CD4-positive, alpha-beta T cell treated with Interferon alpha-2 for 1 hour (primary cell): Measurements from ENCODE around the gene ZBP1.

Experiments
- DNase-seq, 2 donors: peaks; one replicate each; pipeline ENCODE4 v3.0.0-alpha.2; 2020 to 2022

ZBP1 gene

DNA sequence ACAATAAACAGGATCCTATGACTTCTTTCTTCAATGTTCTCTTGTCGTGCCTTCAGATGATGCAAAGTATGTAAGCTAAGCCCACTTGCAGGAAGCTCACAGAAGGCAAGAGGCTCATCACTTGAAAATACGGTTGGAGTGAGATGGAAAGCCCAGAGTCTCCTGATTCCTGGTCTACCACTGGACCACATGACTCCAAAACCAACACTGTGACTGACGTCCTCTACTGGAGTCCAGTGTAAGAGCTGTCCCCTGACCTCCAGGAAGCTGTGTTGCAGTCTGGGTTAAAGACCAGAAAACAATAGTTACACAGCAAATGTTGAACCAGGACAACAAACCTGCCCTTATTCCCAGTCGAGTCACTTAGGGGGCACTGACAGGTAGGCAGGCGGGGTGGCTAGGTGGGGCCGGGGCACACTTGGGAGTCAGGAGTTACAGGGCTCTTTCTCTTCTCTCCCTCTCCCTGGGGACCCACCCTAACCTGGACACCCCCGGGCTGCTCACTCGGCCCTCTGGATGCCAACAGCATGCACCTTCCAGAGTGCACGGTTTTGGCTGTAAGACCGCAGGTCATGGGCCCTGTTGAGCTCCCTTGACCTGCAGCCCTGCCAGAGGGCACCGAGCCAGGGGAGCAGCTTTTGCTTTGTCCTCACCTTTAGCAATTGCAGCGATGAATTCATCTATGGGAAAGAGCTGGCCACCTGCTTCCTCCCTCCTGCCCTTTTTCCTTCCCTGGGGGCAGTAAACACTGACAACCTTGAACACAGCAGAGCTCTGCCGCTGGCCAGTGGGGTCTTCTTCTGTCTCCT lies 51.9 kb downstream of the ZBP1 start:
- DNase-seq = no peak

DNA sequence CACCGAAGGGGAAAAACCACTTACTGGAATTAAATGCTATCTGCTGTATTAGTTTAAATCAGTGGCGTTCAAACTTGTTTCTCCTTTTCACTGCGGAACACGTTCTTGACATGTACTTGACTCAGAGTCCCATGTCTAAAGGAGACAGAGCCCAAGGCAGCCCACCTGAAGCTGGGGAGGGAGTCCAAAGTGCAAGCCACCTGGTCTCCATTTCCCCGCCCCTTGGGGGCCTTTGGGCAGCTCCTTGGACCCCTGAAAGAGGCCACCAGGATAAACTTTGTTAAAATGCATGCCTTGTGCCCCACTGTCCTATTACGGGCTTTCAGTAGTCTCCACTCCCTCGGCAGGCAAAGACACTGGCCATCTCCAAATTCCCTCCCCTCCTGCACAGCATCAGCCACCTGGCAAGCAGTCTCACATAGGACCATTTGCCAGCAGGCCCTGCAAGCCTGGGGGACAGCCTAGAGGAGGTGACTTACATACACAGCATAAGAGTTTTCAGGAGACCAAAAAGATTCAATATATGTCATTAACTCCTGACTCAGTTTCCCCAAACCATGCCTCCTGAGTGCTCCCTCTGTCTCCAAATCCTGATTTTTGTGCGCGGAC lies 52.7 kb downstream of the ZBP1 start:
- no peak for DNase-seq

DNA sequence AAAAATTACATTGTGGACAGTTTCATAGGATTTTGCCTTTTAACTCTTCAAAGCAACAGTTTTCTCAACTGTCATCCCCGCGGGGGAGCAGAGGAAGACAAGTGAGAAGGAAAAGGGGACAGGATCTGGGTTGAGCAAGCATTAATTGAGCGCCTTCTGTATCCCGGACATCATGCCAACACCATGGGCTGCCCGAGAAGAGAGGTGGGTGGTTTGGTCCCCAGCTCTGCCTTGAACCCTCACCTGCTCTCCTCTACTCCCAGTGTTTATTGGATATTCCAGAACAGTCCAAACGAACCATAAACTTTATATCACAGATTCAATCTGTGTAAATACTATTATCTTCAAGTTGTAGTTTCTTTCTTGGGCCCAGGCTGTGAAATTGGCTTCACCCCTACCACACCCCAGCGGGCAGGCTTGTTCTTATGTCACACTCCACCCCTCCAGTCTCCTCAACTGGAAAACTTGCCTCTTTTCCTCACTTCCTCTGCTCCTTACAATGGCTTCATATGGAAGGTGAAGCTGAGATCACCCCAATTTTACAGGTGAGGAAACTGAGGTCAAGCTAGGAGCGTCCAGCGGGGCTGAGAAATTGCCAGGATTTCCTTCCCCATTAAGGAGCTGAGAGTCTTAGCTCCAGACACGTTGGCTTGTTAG lies 53.3 kb downstream of the ZBP1 start:
- DNase-seq = no peak

GRCh38 chr20:57566399-57566798 lies 53.8 kb downstream of the ZBP1 start:
- no peak for DNase-seq

- no peak for DNase-seq
Observed at GRCh38 chr20:57564951-57565642, 55.1 kb downstream of the ZBP1 start.

DNA sequence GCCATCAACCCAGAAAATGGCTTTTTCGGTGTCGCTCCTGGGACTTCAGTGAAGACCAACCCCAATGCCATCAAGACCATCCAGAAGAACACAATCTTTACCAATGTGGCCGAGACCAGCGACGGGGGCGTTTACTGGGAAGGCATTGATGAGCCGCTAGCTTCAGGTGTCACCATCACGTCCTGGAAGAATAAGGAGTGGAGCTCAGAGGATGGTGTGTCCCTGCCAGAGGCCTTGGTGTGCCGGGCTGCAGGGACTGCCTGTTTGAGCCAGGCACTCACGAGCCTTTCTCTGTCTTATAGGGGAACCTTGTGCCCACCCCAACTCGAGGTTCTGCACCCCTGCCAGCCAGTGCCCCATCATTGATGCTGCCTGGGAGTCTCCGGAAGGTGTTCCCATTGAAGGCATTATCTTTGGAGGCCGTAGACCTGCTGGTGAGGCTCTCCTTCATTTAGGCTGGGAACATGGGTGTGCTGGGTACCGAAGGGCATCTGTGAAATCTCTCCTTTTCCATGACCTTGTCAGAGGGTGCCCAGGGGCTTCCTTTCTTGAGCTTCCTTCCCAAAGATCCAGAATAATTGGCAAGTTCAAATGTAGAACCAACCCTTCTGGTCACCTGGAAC lies 55.9 kb downstream of the ZBP1 start:
- no peak for DNase-seq

DNA sequence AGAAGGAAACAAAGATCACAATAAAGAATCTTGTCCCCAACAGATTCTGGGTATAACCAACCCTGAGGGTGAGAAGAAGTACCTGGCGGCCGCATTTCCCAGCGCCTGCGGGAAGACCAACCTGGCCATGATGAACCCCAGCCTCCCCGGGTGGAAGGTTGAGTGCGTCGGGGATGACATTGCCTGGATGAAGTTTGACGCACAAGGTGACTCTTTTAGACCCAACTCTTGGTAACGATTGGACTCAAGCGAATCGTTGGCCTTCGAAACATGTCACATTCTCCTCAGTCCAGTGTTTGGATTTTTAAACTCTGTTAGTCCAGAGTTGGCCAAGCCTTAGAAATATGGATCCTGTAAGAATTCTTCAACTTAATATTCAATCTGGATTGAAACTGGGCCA lies 56.7 kb downstream of the ZBP1 start:
- DNase-seq = no peak

DNA sequence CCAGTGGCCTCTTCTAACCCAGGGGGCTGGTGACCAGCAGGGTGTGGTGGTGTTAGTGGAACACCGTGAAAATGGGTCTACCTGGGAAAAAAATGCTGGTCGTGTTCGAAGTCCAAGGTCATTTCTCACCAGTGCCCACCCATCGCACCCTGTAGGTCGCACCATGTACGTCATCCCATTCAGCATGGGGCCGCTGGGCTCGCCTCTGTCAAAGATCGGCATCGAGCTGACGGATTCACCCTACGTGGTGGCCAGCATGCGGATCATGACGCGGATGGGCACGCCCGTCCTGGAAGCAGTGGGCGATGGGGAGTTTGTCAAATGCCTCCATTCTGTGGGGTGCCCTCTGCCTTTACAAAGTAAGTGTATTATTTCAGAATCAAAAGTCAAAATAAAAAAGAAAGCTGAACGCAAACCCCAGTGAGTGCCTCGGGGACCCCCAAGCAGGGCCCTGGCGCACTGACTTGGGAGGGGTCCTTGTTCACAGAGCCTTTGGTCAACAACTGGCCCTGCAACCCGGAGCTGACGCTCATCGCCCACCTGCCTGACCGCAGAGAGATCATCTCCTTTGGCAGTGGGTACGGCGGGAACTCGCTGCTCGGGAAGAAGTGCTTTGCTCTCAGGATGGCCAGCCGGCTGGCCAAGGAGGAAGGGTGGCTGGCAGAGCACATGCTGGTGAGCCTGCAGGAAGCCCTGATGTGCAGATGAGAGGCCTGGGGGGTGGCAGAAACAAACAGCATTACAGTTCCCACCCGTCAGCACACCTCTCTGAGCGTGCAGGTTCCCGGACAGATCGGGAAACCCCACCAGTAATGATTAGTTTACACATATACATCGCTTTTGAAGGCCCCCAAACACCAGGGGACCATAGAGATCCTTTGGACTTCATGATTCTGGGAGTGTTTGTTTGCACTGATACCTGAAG lies 57.4 kb downstream of the ZBP1 start:
- no peak for DNase-seq

DNA sequence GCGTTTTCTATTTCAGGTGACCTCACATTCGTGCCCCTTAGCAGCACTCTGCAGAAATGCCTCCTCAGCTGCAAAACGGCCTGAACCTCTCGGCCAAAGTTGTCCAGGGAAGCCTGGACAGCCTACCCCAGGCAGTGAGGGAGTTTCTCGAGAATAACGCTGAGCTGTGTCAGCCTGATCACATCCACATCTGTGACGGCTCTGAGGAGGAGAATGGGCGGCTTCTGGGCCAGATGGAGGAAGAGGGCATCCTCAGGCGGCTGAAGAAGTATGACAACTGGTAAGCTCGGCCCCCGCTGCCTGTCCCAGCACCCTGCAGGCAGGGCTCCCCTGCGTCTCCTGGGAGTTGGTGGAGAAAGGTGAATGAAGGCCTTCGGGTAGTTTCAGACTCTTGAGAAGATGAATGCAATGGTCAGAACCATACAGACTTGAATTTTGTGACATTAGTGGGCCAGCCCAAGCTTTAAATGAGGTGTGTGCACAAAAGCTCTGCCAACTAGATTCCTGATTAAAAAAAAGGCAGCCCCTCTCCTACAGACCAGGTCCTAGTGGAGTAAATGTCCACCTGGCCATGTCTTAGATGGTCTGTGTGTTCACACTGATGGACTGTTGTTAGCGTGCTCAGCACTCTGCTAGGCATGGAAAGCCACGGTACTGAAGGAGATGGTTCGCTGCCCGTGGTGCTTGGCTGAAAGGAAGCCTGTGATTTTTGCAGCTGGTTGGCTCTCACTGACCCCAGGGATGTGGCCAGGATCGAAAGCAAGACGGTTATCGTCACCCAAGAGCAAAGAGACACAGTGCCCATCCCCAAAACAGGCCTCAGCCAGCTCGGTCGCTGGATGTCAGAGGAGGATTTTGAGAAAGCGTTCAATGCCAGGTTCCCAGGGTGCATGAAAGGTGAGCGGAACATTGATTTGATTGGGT lies 58.6 kb downstream of the ZBP1 start:
- DNase-seq = no peak

DNA sequence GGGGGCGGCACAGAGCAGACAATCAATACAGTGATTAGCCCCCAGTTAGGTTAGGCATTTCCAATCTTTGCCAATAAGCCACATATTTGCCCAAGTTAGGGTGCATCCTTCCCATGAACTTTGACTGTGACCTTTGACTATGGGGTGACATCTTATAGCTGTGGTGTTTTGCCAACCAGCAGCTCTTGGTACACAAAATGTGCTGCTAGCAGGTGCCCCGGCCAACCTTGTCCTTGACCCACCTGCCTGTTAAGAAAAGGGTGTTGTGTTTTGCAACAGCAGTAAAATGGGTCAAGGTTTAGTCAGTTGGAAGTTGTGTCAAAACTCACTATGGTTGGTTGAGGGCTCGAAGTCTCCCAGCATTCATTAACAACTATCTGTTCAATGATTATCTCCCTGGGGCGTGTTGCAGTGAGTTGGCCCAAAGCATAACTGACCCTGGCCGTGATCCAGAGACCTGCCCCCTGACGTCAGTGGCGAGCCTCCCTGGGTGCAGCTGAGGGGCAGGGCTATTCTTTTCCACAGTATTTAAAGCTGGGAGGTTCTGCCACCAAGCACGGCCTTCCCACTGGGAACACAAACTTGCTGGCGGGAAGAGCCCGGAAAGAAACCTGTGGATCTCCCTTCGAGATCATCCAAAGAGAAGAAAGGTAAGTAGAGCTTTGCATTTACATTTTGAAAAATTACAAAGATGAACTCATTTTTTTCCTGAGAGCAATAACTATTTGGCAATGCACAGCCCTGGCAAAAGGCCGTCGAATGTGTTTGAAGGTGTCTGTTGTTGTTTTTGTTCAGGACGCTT lies 59.5 kb downstream of the ZBP1 start, which contains the start of gene PCK1:
PCK1 (plus strand) TSS at position 557 of the 802 bp plus-strand sequence. CDS start 302 bp downstream, outside the sequence.
- DNase-seq = no peak

DNA sequence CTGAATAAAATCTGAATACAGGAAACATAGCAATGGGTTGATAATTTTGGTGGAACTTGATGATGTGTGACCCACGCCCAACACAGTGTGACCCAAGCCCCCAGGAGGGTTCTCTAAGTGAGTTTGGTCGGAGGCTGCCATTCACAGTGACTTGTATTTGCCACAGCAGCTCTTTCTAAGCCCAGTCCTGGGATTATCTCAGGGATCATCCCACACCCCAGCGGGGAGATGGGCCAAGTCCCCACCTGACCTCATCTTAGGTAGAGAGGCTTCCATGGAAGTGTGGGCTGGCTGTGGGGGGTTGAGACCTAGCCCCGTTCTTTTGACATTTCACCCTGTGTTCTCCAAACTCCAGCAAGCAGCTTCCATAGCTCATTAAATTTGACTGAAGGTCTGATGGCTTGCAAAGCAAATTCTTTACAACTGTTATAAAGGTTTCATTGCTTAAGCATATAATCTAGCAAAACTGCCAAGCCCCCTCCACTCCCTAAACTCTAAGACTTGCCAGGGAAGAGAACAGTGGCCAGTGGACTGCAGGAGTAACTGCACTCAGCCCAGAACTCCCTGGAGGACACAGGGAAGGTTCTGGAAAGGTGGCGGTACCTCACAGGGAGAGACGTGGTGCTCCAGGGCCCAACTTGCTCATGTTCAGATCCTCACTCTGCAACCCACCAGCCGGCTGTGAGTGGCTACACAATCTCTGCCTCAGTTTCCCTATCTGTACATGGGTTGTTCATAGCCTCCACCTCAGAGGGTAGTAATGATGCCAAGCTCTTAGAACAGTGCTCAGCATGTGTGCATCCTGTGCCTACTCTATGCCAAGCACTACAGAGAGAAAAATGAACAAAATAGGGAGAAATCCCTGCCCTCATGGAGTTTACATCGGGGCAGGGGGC lies 60.3 kb downstream of the ZBP1 start:
- no peak for DNase-seq

GRCh38 chr20:57559289-57559634 lies 61.0 kb downstream of the ZBP1 start:
- no peak for DNase-seq

GRCh38 chr20:57558614-57559288 lies 61.5 kb downstream of the ZBP1 start:
- no peak for DNase-seq

DNA sequence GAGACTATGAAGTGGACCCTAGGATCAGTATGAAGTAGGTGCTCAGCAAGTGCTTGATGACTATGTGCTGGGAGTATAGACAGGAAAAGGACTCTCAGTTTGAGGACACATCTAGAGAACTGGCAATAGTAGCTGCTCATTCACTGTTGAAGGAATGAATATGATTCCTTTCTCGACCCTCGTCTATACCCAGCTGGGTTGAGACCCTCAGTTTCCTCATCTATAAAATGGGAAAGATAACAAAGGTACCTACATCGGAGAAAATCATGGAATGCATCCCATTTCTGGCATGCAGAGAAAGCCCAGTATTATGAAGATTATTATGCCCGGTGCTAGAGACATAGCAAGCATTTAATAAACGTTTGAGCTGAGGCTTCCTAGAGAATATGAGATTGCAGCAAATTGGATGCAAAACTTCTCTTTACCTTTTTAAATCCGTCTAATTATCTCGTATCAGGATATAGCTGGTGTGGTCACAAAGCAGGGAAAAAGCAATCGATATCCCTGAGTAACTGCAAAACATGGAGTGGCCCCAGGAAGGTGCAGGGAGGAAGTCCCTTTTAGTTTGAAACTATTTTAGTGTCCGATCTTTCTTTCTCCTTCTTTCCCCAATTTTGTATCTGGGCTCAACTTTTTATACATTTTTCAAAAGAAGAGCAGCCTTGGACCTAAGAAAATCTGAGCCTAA lies 62.2 kb downstream of the ZBP1 start:
- DNase-seq = no peak

DNA sequence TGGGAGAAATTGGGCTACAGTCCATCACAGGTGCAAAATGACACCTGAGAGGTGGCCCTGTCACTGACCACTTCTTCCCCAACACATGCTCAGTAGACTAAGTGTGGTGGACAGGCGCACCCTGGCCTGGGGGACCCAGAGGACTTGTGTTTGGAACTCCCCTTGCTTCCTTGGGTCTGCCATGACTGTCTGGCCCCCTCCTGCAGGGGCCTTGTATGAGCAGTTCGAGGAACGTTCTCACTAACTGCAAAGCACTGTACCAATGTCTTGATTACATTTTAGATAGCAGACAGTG lies 63.3 kb downstream of the ZBP1 start:
- DNase-seq = no peak

DNA sequence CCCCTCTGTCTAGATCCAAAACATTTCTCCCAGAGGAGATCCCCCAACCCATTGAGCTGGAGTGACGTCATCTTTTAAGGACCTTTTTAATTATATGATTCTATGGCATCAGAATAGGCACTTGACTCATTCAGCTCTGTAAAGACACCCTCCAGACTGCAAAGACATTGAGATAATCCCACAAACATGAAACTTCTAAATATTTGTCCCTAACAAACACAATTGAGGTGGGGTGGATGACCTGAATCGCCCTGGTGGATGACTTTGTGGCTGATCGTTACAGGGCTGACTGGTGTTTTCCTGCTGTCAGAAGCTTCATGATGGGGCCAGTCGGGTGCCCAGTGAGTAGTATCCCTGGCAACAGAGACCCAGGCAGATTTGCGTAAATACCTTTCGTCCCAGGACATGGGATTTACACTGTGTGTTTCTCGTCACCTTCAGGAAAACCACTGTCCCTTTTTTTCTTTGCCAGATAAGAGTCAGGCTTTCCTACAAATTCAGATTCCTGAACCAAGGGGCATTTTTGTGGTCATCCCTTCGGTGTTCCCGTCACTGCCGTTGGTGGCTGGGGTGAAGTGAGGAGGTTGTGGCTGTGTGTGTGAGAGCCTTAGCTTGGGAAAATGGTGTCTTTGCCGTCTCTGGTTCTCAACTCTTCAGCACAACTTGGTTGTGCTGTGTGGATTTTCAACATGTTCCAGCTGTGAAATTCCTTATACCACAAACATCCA lies 64.6 kb downstream of the ZBP1 start:
- no peak for DNase-seq
